GM10266 (cell line): ENCODE results near the gene RSPH1.

ENCODE experiments used
- DNase-seq: peaks from one replicate; pipeline ENCODE4 v3.0.0; 2012; ENCODE audit errors: extremely low spot score
- TF ChIP-seq, protein P1 (sequence below): IDR thresholded peaks from 2 replicates; pipeline ENCODE4 v1.5.1; 2012; ENCODE audit warnings: mild to moderate bottlenecking, low read depth; ENCODE audit not compliant: control insufficient read depth, insufficient read depth; ENCODE audit errors: missing control alignments

The RSPH1 gene

GRCh38 chr21:42541618-42542017, 45.6 kb upstream of the RSPH1 start:
- DNase-seq: no peak
- TF ChIP-seq, protein P1, sequence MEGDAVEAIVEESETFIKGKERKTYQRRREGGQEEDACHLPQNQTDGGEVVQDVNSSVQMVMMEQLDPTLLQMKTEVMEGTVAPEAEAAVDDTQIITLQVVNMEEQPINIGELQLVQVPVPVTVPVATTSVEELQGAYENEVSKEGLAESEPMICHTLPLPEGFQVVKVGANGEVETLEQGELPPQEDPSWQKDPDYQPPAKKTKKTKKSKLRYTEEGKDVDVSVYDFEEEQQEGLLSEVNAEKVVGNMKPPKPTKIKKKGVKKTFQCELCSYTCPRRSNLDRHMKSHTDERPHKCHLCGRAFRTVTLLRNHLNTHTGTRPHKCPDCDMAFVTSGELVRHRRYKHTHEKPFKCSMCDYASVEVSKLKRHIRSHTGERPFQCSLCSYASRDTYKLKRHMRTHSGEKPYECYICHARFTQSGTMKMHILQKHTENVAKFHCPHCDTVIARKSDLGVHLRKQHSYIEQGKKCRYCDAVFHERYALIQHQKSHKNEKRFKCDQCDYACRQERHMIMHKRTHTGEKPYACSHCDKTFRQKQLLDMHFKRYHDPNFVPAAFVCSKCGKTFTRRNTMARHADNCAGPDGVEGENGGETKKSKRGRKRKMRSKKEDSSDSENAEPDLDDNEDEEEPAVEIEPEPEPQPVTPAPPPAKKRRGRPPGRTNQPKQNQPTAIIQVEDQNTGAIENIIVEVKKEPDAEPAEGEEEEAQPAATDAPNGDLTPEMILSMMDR: no peak

- TF ChIP-seq, protein P1: no peak
- DNase-seq: no peak
These were observed 45.1 kb upstream of the RSPH1 start for GRCh38 chr21:42541174-42541573.

DNA sequence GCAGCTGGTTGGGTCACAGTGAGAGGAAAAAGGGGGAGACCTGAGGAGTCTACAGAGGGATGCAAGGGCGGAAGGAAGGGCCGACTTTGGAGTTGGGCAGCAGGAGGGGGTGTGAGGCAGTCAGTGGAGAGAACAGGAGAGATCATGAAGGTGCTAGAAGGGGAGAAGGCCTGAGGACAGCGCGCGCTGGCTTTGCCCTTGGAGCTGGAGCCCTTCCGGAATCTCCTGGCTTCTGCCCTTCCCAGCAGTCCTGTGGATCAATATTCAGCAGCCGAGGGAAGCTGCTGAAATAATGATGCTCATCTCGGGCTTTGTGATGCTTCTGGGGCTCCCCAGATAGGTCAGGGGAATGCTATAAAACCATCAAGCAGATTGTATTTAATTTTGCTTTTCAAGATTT, 44.4 kb upstream of the RSPH1 start:
- DNase-seq: no peak
- TF ChIP-seq, protein P1: no peak

GRCh38 chr21:42539931-42540343, 43.9 kb upstream of the RSPH1 start:
- no peak for DNase-seq
- TF ChIP-seq, protein P1: peak; percentile 8

GRCh38 chr21:42539342-42539741, 43.3 kb upstream of the RSPH1 start:
- TF ChIP-seq, protein P1: no peak
- DNase-seq: no peak

DNA sequence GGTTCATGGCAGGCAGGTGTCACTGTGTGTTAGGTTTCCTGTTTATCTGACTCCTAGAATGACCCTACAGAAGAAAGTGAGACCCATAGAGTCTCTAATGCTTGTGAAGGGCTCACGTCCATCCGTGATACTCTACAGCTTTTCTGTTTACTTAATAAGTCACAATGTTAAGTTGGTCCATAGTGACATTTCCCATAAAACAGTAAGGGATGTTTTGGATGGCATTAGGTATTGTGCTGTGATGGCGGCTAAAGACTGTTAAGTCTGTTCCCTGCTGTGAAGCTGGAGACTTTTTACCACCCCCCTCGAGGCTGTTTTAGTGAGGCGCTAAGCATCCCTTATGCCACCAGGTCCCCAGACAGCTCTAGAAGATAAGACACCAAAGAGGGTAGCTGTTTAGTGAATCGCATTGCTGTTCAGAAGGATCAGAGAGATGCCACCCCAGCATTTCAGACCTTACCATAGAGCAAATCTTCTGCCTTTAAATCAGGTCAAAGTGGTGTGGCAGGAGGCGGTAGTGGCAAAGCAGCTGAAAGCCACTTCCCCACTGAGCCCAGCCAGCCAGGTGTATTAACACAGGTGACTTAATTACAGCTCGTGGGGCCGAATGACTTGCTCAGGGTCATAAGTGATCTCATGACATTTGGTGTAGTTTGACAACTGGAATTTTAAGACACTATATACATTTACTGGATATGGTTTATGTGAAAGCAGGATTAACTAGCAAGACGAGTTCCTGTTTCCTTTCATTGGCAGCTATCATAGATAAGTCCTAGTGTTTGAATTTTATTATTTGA, 42.7 kb upstream of the RSPH1 start:
- no peak for DNase-seq
- TF ChIP-seq, protein P1: no peak

DNA sequence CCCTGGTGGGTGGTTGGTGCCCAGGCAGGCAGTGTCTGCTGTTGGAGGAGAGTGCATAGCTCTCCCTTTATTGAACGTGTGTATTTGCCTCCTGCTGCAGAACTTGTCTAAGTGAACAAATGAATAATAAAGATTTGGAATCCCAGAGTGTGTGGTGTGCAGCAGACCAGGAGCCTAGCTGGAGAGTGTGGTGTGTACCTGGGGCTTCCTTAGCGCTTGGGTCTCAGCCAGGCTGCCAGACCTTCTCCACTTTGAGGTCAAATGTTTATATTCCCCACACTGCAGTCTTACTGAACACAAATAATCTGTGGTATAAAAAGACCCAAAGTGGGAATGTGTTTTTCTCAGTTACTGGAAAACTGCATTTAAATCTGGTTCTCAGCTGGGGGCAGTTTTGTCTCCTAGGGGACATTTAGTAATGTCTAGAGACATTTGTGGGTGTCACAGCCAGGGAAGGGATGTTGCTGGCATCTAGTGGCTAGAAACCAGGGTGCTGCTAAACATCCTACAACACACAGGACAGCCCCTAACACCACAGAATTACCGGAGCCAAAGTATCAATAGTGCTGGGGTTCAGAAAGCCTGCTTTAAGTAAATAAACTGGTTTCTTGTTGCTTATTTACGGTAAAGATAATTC, 41.2 kb upstream of the RSPH1 start:
- DNase-seq: peak; percentile 59
- TF ChIP-seq, protein P1: peak; percentile 65
